ENCODE data around the gene DBF4B. TPM values are rescaled to one million over a fixed set of nuclear protein-coding genes. Genes with fewer than 3 reads are reported as not detected.
A peak's percentile ranks its signal among the peaks of the same experiment; 100 is the strongest.

The DBF4B gene
- total RNA-seq, 4 donors from 2014 or later, result 6.0 to 19.0 (median 6.2) TPM

- H3K27me3 ChIP-seq, result peaks cover 0 to 41% of the 10 kb centered on the region in 2 donors
- no peak for DNase-seq (ENCODE audit: low spot score in 2 of 2)
- peaks cover 0 to 4% (median 0%) of the 10 kb centered on the region in 4 donors for H3K9me3 ChIP-seq
- WGBS, 2 donors, result 83 to 90% methylated on average over 8 to 10 of the region's 10 CpGs
- no peaks in the 10 kb centered on the region for H3K36me3 ChIP-seq
- TF ChIP-seq CTCF (IDR thresholded peaks at IDR 0.05) (no peak), POLR2A (IDR thresholded peaks at IDR 0.05) (no peak), EP300 (IDR thresholded peaks at IDR 0.05) (no peak)
- no peak overlapping the region for H3K4me3 ChIP-seq
- H3K4me1 ChIP-seq, result peaks cover 0 to 16% (median 9%) of the 10 kb centered on the region in 4 donors
- no peak overlapping the region for H3K27ac ChIP-seq
These were observed 48.8 kb downstream of the DBF4B start for GRCh38 chr17:44757045-44757917.

- TF ChIP-seq POLR2A (IDR thresholded peaks at IDR 0.05), result no peak
- TF ChIP-seq EP300 (IDR thresholded peaks at IDR 0.05), result no peak
- no peak for TF ChIP-seq CTCF (IDR thresholded peaks at IDR 0.05)
- Histone ChIP-seq H3K4me1 (peaks cover 0 to 16% (median 9%) of the 10 kb centered on the region in 4 donors), H3K36me3 (no peaks in the 10 kb centered on the region), H3K4me3 (no peak overlapping the region), H3K27ac (no peak overlapping the region), H3K9me3 (peaks cover 0 to 4% (median 0%) of the 10 kb centered on the region in 4 donors), H3K27me3 (peaks cover 0 to 41% of the 10 kb centered on the region in 2 donors)
- WGBS, 2 donors, result 47 to 49% methylated on average over 5 of the region's 5 CpGs
- no peak for DNase-seq (ENCODE audit: low spot score in 2 of 2)
These were observed 49.5 kb downstream of the DBF4B start for GRCh38 chr17:44757918-44758413.

- 10 to 21% methylated on average over 20 to 37 of the region's 74 CpGs for WGBS, 2 donors
- Histone ChIP-seq H3K36me3 (no peaks in the 10 kb centered on the region), H3K27me3 (peaks cover 0 to 41% of the 10 kb centered on the region in 2 donors), H3K27ac (no peak within 1 kb of the TSS), H3K9me3 (peaks cover 0 to 4% (median 0%) of the 10 kb centered on the region in 4 donors), H3K4me3 (peak within 1 kb of the TSS; percentile 14 to 57 (median 32)), H3K4me1 (peaks cover 0 to 16% (median 9%) of the 10 kb centered on the region in 4 donors)
- no peak for TF ChIP-seq EP300 (IDR thresholded peaks at IDR 0.05)
- no peak for TF ChIP-seq CTCF (IDR thresholded peaks at IDR 0.05)
- TF ChIP-seq POLR2A (IDR thresholded peaks at IDR 0.05), result no peak
- DNase-seq (ENCODE audit: low spot score in 2 of 2), result no peak
These were observed 50.1 kb downstream of the DBF4B start, which contains the start of gene ADAM11 for GRCh38 chr17:44758414-44759085. Gene ADAM11, plus strand, starts transcription at chr17:44758988. Its CDS starts 212 bp downstream, at chr17:44759200.

GRCh38 chr17:44759086-44759915 is 50.8 kb downstream of the DBF4B start:
- TF ChIP-seq CTCF (IDR thresholded peaks at IDR 0.05), result no peak
- no peak for TF ChIP-seq POLR2A (IDR thresholded peaks at IDR 0.05)
- peaks cover 0 to 41% of the 10 kb centered on the region in 2 donors for H3K27me3 ChIP-seq
- no peaks in the 10 kb centered on the region for H3K36me3 ChIP-seq
- WGBS, 2 donors, result 1 to 8% methylated on average over 22 to 41 of the region's 60 CpGs
- H3K4me1 ChIP-seq, result peaks cover 0 to 16% (median 9%) of the 10 kb centered on the region in 4 donors
- H3K9me3 ChIP-seq, result peaks cover 0 to 4% (median 0%) of the 10 kb centered on the region in 4 donors
- H3K4me3 ChIP-seq, result peak overlapping the region; percentile 14 to 57 (median 32)
- DNase-seq (ENCODE audit: low spot score in 2 of 2), result no peak
- H3K27ac ChIP-seq, result no peak overlapping the region

All from tibial nerve (tissue), 4 donors.